AG04450 (cell line): Measurements from ENCODE around the gene PPM1J. TPM values are rescaled to one million over a fixed set of nuclear protein-coding genes. Genes with fewer than 3 reads are reported as not detected.

Experiments used
- CTCF ChIA-PET: fragments of 300-600, 350-600 bp; formaldehyde crosslinking; extraction: SDS; loops from one replicate; lab custom pipeline; 2022; ENCODE audit warnings: antibody characterized with exemption, inconsistent platforms; lab: Charles Lee
- POLR2A ChIA-PET: fragments of 350-600 bp; formaldehyde crosslinking; extraction: SDS; loops from one replicate; lab custom pipeline; 2021; ENCODE audit warnings: antibody characterized with exemption, inconsistent platforms; lab: Yijun Ruan, JAX
- DNase-seq: peaks from one replicate; pipeline ENCODE4 v3.0.0-alpha.2; 2011; ENCODE audit warnings: low read depth, low spot score
- H3K27ac ChIP-seq: one replicate; pipeline ENCODE4 v1.5.1; 2012; ENCODE audit warnings: low read depth, low read length, control low read depth
- H3K27me3 ChIP-seq: one replicate; pipeline ENCODE4 v1.6.0; 2012; ENCODE audit warnings: low read length; ENCODE audit not compliant: control insufficient read depth, insufficient read depth
- H3K4me3 ChIP-seq: 2 replicates; pipeline ENCODE4 v1.5.1; 2011; ENCODE audit warnings: mild to moderate bottlenecking, low read depth, low read length, control low read depth
- H3K9me3 ChIP-seq: 2 replicates; pipeline ENCODE4 v1.5.1; 2012; ENCODE audit warnings: low read length; ENCODE audit not compliant: control insufficient read depth, insufficient read depth
- polyA minus RNA-seq: library from RNA; depleted of rRNA, polyadenylated mRNA; stranded (reverse); fragments of >200 nt; gene quantifications from 2 replicates; pipeline ENCODE4 v1.2.3, GENCODE V29; 2011; rRNA and poly(A)+ RNA removed
- polyA plus RNA-seq: library from polyadenylated mRNA; depleted of rRNA; stranded (reverse); fragments of >200 nt; gene quantifications from 2 replicates; pipeline ENCODE4 v1.2.3, GENCODE V29; 2011; rRNA removed
- TF ChIP-seq, protein P1 (sequence below): IDR thresholded peaks from 2 replicates; pipeline ENCODE4 v1.5.1; 2011; ENCODE audit warnings: low read depth, low read length, control low read depth, inconsistent platforms

The PPM1J gene
- polyA plus RNA-seq = 1.3 and 2.1 TPM in 2 replicates
- 1.2 and 1.4 TPM in 2 replicates for polyA minus RNA-seq

DNA sequence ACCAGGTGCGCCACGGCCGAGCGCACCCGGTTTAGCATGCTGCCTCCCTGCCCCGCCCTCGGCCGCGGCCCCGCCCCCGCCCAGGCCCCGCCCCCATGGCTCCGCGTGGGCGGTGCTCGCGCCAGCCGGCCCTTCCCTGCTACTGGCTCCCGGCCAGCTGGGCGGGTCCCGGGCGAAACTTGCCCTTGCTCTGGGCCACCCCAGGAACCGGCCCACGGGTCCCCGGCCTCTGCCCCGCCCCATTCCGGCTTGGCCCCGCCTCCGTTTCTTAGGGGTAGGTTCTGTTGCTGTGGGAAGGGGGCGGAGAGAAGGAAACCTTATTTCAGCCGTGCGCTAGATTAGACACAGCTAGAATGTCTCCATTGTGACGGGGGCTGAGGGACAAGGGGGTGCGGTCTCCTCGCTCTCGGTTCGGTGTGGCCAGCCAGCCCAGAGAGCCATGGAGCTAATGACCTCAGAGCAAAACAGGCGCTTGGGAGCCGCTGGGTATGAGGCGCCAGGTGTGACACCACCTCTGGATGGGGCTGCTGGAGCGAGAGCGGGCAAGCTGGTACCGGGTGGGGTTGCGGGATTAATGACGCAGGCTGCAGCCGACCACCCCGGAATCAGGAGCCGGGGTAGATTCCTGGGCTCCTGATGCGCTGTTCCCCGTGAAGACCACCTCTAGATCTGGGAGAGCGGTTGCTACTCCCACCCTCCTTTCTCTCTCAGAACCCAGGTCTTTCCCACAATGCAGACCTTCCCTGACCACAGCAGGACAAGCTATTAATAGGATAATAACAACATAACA is at the start of gene PPM1J:
PPM1J (minus strand) TSS at position 69 of the 790 bp plus-strand sequence; CDS start at position 38, 31 bp downstream.
- Histone ChIP-seq H3K27ac (peak within 1 kb of the TSS; percentile 39), H3K9me3 (no peaks in the 10 kb centered on the region; the same call in 1 of the 2 replicates), H3K27me3 (peaks cover 3% of the 10 kb centered on the region), H3K4me3 (peak within 1 kb of the TSS; percentile 68)
- ChIA-PET CTCF (interaction anchor here (0.6 to 12.0 kb wide), 59 partner anchors 8 to 1215 kb away, joined by 3 to 515 read pairs (median 5); partner anchors contain the start of genes CAPZA1, LRIG2, RHOC and SLC16A1), POLR2A (interaction anchor here (0.6 to 1.5 kb wide), 10 partner anchors 11 to 358 kb away, joined by 3 to 9 read pairs (median 4); partner anchors contain the start of genes LRIG2, MOV10 and SLC16A1)
- peak; percentile 70 for DNase-seq
- TF ChIP-seq, protein P1, sequence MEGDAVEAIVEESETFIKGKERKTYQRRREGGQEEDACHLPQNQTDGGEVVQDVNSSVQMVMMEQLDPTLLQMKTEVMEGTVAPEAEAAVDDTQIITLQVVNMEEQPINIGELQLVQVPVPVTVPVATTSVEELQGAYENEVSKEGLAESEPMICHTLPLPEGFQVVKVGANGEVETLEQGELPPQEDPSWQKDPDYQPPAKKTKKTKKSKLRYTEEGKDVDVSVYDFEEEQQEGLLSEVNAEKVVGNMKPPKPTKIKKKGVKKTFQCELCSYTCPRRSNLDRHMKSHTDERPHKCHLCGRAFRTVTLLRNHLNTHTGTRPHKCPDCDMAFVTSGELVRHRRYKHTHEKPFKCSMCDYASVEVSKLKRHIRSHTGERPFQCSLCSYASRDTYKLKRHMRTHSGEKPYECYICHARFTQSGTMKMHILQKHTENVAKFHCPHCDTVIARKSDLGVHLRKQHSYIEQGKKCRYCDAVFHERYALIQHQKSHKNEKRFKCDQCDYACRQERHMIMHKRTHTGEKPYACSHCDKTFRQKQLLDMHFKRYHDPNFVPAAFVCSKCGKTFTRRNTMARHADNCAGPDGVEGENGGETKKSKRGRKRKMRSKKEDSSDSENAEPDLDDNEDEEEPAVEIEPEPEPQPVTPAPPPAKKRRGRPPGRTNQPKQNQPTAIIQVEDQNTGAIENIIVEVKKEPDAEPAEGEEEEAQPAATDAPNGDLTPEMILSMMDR = no peak

GRCh38 chr1:112762541-112763500 is 47.7 kb upstream of the PPM1J start:
- H3K9me3 ChIP-seq = no peaks in the 10 kb centered on the region
- no peak overlapping the region for H3K4me3 ChIP-seq
- TF ChIP-seq, protein P1 = no peak
- POLR2A ChIA-PET = interaction anchor here (0.9 kb wide), 1 partner anchor 15 kb away, joined by 5 read pairs; no protein-coding TSS in a partner anchor
- H3K27me3 ChIP-seq = no peaks in the 10 kb centered on the region
- no peak overlapping the region for H3K27ac ChIP-seq
- no peak for DNase-seq
- CTCF ChIA-PET = interaction anchor here (0.8 to 2.4 kb wide), 9 partner anchors 8 to 310 kb away, joined by 3 to 17 read pairs (median 3); partner anchors contain the start of gene LRIG2

DNA sequence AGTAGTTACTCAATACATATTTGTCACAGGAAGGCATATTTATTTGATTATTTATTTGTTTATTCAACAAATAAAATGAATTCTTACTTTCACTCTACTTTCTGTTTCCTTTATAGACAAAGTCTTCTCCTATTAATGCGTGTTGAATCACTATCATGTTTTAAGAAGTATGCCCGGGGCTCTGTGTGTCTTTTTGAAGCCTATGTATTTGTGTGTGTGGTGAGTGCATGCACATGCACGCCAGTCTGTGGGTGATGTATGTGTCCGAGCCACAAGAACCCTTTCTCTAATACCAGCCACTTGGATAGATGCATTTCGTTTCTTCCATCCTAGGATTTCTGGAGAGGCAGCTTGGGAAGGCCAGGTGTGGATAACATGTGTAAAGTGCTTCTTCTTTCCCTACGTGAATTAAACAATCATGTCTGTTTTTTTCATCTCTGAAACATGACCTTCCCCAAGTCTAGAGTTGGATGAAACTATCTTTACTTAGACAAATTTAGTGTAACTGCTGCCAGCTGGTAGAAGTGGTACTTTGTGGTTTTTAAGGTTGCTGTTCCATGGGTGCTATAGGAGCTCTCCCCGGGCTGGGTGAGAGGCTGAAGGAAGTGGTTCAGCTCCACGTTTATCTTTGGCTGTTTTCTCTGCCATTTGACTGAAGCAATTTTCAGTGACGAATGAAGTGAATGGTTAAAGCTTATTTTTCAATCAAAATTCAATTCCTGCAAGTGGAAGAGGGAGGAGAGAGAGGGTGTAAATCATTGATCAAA is 46.8 kb upstream of the PPM1J start:
- Histone ChIP-seq H3K27ac (no peak overlapping the region), H3K4me3 (no peak overlapping the region), H3K9me3 (no peaks in the 10 kb centered on the region), H3K27me3 (no peaks in the 10 kb centered on the region)
- ChIA-PET CTCF (interaction anchor here (0.8 to 2.4 kb wide), 7 partner anchors 9 to 311 kb away, joined by 3 to 17 read pairs (median 3); partner anchors contain the start of gene LRIG2), POLR2A (interaction anchor here (0.9 kb wide), 1 partner anchor 16 kb away, joined by 5 read pairs; no protein-coding TSS in a partner anchor)
- DNase-seq = no peak
- TF ChIP-seq, protein P1 = no peak

- no peak for DNase-seq
- CTCF ChIA-PET = interaction anchor here (1.2 kb wide), 1 partner anchor 41 kb away, joined by 4 read pairs; a partner anchor contains a TSS
- TF ChIP-seq, protein P1 = no peak
- H3K9me3 ChIP-seq = no peaks in the 10 kb centered on the region; the same call in 1 of the 2 replicates
- no peak overlapping the region for H3K4me3 ChIP-seq
- H3K27me3 ChIP-seq = peaks cover 4% of the 10 kb centered on the region
- H3K27ac ChIP-seq = no peak overlapping the region
- POLR2A ChIA-PET = interaction anchor here (0.6 kb wide), 1 partner anchor 1019 kb away, joined by 10 read pairs; no protein-coding TSS in a partner anchor
Measured at GRCh38 chr1:112759228-112759627, 44.1 kb upstream of the PPM1J start.
